IMR-90 (cell line): ENCODE results near the gene MASTL.

Source experiments
- BHLHE40 ChIP-seq: fragments of 150-350 bp; IDR thresholded peaks from 2 replicates; pipeline ENCODE4 v1.6.1; 2016; ENCODE audit warnings: mild to moderate bottlenecking, low read depth, low read length
- CEBPB ChIP-seq: IDR thresholded peaks from 2 replicates; pipeline ENCODE4 v1.6.1; 2012; ENCODE audit warnings: low read depth, low read length, improper control_type of control experiment
- CTCF ChIP-seq: conservative IDR thresholded peaks from 2 replicates; pipeline ENCODE4 v1.5.1; 2012; ENCODE audit warnings: mild to moderate bottlenecking, low read depth, low read length, improper control_type of control experiment
- FOS ChIP-seq: fragments of 150-350 bp; IDR thresholded peaks from 2 replicates; pipeline ENCODE4 v1.6.1; 2016; ENCODE audit warnings: low read depth, low read length
- MAZ ChIP-seq: IDR thresholded peaks from 2 replicates; pipeline ENCODE4 v1.6.1; 2012; ENCODE audit warnings: low read depth, mild to moderate bottlenecking, low read length, improper control_type of control experiment, moderate library complexity, borderline replicate concordance
- MXI1 ChIP-seq: IDR thresholded peaks from 2 replicates; pipeline ENCODE4 v1.6.1; 2012; ENCODE audit warnings: low read depth, mild to moderate bottlenecking, low read length, moderate library complexity, borderline replicate concordance
- POLR2A ChIP-seq: IDR thresholded peaks from 2 replicates; pipeline ENCODE4 v1.6.1; 2012; ENCODE audit warnings: mild to moderate bottlenecking, low read depth, low read length
- RAD21 ChIP-seq: IDR thresholded peaks from 2 replicates; pipeline ENCODE4 v1.6.1; 2012; ENCODE audit warnings: low read length, improper control_type of control experiment
- RCOR1 ChIP-seq: IDR thresholded peaks from 2 replicates; pipeline ENCODE4 v1.6.1; 2012; ENCODE audit warnings: mild to moderate bottlenecking, low read length, improper control_type of control experiment; ENCODE audit not compliant: insufficient replicate concordance
- RFX5 ChIP-seq: IDR thresholded peaks from 2 replicates; pipeline ENCODE4 v1.8.0; 2012; ENCODE audit warnings: low read depth, mild to moderate bottlenecking, low read length, moderate library complexity
- SMC3 ChIP-seq: fragments of 150-350 bp; IDR thresholded peaks from 2 replicates; pipeline ENCODE4 v1.6.1; 2016; ENCODE audit warnings: low read depth, mild to moderate bottlenecking, antibody characterized with exemption, low read length, moderate library complexity

GRCh38 chr10:27197980-27198620 is 42.9 kb downstream of the MASTL start:
- TF ChIP-seq CTCF (no peak), POLR2A (no peak), RAD21 (no peak), CEBPB (no peak), MAZ (no peak), FOS (no peak), RCOR1 (no peak), RFX5 (no peak), MXI1 (no peak), BHLHE40 (no peak), SMC3 (no peak)
